ENCODE data around the gene ABCA6.
"Not testable (repeated sequence)": the region's sequence is repeated elsewhere in the genome, so short reads cannot be mapped to it uniquely, and the experiment has no call there.

Gene ABCA6

DNA sequence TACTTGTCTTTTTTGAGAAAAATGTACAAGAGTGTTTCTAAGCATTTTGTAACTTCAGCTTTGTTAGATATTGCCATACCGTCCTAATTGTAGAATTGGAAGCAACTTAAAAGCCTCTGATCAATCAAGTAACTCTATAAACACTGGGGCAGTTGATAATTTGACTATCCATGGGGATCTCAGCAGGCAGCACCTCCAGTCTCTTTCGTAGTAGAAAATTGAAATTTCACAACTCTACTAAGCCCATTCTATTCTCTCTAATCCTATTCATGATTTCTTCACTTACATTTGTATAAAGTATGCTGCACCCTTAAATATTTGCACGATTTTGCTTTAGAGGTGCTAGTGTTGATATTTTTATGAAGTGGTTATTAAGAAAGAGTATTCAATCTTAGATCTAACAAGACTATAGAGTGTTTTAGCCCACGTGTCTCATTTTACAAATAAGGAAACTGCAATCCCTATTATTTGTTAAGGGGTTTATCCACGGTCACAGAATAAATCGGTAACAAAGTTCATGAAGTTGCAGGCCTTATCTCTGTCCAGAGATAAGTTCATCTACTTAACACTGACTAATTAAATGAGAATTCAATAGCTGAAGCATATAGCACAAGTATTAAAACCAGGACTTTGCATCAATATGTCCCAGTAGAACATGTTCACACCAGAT is 10.9 kb downstream of the ABCA6 start:
- no peak for DNase-seq

DNA sequence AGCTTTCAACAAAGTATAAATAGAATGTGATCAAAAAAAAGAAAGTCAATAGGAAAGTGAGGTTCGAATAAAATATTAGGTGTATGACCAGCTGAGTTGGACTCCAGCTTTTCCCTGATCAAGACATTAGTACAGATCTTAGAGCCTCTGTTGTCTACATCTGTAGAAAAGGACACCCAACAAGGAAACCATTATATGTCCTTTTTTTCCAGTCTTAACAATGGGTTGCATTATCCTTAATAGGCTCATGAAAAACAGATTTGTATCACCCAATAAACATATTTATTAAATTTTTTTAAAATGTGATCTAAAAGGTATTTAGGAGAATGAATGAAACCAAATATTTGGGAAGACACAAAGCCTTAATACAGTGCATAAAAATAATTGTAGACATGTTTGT is 18.1 kb downstream of the ABCA6 start:
- no peak for DNase-seq

DNA sequence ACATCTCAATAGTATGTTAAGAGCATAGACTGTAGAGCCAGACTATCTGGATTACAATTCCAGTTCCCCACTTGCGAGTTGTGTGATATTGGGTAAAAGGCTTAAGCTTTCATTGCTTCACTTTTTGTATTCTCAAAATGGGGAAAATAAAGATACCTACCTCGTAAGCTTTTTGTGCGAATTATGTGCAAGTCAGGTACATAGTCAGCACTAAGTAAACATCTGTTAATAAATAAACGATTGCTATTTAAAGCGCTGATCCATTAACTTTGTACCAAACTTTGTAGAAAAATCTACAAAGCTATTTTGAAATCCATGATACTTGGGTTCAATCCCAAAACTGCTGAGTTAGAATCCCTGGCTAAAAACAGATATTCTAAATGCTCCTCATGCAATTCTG is 19.6 kb downstream of the ABCA6 start:
- no peak for DNase-seq

DNA sequence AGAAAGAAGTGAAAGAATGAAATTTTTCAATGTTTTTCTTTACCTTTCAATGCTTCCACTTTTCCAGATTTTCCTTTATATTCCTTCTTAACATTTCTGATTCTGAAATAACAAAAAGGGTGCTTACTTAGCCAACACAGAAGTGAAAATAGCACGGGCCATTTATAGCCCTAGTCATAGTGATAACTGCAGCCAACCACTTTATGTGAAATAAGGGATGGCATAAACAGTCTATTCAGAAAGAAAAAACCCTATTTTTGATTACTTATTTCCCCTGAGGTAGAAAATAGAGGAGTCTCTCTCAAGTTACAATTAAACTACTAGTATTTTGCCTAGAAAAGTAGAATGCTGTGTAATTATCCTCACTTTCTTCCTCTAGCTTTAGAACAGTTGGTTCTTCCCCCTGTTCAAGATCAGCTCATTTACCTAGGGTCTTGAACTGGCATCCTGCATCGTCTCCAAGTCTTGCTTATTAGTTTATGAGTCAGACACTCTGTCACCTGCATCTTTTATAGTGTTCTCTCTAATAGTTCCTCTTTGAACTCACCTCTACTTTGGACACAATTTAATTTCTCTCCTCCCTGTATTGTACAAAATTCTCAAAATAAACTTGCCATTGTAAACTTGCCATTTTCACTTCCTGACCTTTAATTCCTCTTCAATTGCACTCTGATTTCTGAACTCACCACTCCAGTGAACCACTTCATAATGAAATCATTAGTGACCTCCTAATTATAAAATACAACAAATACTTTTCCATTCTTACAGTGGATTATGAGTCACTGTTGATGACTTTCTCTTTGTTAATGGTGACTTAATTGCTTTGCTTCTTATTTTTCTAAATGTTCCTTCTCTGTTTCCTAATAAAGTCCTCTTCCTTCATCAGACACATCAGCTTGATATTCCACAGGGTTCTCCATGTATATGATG is 23.6 kb downstream of the ABCA6 start:
- DNase-seq: peak; percentile 89

DNA sequence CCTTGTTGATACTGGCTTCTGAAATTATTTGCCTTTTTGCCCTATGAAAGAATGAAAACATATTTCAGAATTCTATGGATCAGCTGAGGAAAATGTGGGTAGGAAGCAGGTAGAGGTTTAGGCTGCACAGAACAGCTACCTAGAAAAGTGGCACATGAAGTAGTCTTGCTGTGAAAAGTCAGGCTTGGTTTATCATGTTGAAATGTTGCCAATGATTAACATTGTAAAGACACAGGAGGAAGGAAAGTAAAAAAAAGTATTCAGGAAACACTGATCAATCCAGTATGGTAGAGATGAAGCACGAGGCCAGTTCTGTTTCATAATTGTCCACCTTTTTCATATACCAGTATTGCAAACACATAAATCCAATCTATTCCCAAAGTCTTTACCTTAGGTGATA is 29.9 kb downstream of the ABCA6 start:
- no peak for DNase-seq

DNA sequence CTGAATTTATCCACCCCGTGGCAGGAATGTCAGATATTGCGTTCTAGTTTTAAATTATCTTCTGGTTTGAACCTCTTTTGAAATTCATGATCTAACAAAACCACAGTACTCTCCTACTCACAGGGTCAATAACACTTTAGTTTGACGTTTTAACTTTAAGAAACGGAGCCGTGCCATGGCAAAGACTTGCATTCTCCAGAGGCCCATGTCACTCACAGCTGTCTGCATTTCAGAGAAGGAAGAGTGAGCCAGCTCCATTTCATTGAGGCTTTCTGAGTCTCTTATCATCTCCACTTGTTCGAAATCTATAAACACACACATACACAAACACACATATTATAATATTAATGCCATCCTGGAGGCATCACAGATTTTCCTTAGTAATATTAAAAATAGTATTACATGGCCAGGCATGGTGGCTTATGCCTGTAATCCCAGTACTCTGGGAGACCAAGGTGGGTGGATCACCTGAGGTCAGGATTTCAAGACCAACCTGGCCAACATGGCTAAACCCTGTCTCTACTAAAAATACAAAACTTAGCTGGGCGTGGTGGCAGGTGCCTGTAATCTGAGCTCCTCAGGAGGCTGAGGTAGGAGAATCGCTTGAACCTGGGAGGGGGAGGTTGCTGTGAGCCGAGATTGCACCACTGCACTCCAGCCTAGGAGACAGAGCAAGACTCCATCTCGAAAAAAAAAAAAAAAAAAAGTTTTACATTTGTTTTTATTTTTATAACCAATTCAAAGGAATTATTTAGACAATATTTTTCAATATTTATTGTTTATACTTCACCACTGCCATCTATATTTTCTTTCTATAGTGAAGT is 35.6 kb downstream of the ABCA6 start:
- DNase-seq: no peak

DNA sequence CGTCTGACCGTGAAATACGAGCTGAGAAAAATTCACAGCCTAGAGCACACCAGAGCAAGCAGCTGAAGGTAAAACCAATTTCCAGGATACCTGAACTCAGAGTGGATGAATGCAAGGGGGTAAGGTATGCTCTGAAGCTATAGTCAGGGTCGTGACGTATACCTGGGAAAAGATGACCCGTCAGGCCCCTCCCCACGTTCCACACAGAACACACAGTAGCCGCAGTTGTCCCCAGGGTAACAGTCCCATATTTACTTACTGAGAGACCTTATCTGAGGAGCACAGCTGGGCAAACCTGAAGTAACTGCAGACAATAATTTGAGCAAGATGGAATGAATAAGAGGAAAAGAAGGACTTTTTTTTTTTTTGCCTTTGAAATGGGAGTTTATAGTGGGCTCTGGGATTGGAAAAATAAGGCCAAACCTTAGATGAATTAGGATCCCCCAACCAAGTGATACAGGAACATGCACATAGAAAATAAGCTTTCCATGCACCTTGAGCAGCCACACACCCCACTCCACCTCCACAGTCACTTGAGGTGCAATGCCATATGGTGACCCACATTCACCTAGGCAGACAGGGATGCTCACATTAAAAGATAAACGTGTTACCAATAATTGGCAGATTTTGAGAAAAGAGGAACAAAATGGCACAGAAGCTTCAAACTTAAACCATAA is 38.0 kb downstream of the ABCA6 start:
- no peak for DNase-seq

DNA sequence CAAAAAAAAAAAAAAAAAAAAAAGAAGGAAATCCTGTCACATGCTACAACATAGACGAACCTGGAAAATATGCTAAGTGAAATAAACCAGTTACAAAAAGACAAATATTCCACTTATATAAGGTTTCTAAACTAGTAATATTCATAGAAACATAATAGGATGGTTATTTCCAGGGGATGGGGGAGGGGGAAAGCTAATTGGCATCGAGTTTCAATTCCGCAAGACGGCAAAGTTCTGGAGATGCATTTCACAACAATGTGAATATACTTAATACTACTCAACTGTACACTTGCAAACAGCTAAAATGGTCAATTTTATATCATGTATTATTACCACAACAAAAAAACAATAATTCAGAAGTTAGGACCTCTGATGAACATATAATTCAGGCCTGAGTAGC is 43.1 kb downstream of the ABCA6 start:
- DNase-seq: peak; percentile 62

DNA sequence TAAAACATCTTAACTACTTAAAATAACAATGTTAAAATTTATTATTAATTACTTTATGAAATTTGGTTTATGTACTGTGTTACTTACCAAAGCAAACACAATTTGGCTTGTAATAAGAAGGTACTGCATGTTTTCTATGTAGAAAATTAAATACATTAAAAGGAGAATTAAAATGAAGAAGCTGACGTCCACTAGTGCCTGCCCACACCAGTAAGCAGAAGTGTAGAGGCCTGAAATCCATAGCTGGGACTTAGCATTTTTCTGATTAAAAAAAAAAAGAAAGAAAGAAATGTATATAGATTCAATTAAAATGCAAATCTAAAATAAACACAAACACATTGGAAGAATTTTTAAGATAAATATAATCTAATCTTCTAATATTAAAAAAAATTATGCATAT is 45.2 kb downstream of the ABCA6 start:
- peak; percentile 46 for DNase-seq

DNA sequence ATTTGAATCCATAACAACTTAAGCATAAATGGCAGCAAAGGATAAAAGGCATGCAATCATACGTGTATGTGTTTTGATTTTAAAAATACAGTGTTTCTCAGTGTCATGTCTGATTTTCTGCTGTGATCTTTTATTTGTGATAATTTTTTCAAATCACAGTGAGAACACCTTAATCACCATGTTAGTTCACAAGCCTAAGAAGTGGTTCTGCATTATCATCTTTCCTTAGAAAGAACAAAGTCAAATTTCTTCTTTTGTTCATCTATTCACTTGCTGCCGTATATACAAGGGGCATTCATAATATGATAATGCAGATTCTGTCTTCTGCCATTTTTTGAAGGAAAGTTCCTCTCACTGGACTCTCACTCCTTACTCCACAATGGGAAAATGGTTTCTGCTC is 47.7 kb downstream of the ABCA6 start:
- DNase-seq: no peak

DNA sequence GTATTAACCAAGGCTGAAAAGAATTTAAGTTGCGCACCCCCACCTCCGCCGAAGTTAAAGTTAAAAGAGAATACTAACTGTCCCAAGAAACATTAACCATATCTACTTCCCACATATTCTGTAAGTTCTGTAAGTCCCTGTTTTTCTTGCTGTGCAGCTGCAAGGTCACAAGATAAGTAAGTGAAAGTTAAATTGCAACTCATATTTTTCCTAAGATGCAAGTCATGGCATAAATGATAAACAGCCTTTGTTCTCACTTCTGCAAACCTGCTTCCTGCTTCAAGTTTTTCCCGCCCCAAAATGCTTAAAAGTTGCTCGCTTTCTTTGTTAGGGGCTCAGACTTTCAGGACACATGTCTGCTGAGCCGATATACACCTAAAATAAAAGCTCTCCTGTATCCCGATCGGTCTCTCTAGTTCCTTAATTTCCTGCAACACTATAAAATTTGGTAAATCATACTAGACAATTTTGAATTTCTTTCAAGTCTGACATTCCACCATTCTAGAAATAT is 48.4 kb downstream of the ABCA6 start:
- peak; percentile 91 for DNase-seq

DNA sequence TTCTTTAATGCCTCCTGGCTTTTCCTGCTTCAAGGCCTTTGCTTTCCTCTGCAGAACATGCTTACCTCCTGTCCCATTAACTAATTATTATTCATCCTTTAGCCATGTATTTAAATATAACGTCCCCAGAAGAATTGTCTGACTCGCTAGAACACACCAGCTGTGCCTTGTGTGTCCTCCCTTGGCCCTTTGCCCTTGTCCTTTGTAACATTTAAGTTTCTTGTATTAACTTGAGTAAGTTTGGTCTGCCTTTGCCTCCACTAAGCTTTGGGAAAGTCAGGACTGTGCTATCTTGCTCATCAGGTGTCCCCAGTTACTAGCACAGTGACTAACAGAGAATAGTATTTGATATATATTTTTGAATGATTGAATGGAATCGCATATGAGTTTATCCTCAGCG is 51.3 kb downstream of the ABCA6 start:
- DNase-seq: no peak

DNA sequence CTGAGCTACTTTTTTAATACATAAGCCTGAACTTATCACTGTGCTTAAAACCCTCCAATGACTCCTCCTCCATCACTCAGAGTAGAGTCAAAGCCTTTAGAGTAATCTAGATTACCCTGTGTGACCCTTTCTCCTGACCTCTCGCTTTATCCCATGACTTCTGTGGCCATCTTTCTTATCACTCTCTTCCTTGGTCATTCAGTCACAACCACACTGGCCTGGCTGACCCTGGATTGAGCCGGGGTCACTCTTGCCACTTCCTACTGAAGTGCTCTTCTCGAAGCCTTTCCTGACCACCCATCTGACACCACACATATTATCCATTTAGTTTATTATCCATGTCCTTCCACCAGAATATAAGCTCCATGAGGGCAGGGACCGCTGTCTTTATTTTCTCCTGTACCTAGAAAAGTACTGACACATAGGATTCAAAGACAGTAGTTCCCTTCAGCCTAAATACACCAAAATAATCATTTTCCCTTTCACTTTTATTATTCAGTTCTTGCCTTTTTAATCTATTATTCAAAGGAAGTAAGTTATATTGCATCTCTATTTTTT is 53.0 kb downstream of the ABCA6 start:
- peak; percentile 36 for DNase-seq

DNA sequence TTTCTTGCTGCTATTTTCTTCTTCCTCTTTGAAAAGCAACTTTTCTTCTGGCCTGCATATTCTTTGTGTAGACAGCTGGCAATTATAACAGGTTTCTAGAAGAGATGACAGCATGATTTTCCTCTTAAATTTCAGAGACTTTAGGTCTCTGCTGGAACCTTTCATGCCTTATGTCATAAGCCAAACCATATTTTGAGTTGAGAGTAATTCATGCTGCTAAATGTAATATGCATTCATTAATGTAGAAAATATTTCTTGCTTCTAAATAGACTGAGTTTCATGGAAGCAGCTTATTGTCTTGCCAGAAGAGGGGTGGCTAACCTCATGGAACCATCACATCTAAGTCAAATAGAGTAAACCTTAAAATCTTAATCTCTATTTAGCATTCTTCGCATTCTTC is 55.1 kb downstream of the ABCA6 start:
- DNase-seq: no peak

DNA sequence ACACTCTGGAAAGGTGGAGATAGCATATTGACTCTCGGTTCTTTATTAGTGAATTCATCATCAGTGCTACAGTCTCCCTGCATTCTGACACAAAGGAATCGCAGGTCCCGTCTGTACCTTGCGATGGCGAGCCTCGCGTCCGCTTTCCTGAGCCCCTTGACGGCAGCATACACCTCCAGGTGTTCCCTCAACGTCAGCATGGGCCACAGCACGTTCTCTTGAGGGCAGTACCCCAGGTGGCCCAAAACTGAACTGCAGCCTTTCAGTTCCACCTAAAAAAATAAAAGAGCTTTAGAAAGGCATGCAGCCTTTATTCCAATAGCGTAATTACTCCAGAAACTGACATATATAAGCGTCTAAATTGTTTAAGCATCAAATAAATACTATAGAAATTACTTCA is 56.8 kb downstream of the ABCA6 start:
- no peak for DNase-seq

DNA sequence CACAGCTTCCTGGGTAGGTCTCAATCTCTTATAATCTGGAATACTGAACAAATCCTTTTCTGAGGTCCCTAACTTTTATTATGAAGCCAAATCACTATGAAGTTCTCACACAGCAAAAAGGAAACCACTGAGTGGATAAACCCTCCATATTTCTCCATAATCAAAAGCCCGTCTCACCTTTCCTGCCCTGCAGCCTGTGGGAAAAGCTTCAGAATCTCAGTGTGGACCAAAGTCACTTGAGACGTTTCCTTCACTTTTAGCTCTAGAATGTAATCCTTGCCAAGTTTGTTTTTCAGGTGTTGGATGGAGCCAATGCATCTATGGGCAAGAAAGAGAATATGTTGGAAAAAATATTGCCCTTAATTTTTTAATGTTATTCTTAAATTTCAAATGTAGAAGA is 59.0 kb downstream of the ABCA6 start:
- no peak for DNase-seq

DNA sequence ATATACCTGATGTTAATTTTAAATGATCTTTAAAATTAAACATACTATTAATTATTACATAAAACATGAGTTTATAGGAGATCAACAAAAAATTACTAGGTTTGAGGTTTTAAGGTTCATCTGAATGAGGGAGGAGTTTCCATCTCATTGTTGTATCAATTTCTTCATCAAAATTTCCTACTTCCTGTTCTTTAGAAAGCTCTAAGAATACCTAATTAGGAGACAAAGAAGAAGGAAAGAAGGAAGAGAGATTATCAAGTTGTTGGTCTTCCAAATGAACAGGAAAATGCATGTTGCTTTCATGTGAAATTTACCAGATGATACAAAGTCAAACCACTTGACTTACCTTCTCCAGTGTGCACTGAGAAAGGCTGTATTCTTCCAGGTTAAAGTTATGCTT is 62.8 kb downstream of the ABCA6 start:
- DNase-seq: peak; percentile 52

DNA sequence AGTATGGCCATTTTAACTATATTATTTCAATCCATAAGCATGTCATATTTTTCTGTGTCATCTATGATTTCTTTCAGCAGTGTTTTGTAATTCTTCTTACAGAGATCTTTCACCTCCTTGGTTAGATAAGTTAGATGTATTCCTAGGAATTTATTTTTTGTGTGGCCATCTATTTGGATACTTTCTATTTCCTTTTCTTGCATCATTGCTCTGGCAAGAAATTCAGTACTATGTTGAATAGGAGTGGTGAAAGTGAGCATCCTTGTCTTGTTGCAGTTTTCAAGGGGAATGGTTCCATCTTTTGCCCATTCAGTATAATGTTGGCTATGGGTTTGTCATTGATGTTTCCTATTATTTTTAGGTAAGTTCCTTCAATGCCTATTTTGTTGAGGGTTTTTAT is 65.9 kb downstream of the ABCA6 start:
- DNase-seq: no peak

DNA sequence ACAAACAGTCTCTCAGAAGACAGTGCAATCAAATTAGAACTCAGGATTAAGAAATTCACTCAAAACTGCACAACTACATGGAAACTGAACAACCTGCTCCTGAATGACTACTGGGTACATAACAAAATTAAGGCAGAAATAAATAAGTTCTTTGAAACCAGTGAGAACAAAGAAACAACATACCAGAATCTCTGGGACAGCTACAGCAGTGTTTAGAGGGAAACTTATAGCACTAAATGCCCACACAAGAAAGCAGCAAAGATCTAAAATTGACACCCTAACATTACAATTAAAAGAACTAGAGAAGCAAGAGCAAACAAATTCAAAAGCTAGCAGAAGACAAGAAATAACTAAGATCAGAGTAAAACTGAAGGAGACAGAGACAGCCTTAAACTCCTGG is 68.3 kb downstream of the ABCA6 start:
- DNase-seq: not testable (repeated sequence)

DNA sequence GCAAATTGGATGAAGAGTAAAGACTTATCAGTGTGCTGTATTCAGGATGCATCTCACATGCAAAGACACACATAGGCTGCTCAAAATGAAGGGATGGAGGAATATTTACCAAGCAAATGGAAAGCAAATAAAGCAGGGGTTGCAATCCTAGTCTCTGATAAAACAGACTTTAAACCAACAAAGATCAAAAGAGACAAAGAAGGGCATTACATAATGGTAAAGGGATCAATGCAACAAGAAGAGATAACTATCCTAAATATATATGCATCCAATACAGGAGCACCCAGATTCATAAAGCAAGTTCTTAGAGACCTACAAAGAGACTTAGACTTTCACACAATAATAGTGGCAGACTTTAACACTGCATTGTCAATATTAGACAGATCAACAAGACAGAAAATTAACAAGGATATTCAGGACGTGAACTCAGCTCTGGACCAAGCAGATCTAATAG is 68.9 kb downstream of the ABCA6 start:
- not testable (repeated sequence) for DNase-seq

DNA sequence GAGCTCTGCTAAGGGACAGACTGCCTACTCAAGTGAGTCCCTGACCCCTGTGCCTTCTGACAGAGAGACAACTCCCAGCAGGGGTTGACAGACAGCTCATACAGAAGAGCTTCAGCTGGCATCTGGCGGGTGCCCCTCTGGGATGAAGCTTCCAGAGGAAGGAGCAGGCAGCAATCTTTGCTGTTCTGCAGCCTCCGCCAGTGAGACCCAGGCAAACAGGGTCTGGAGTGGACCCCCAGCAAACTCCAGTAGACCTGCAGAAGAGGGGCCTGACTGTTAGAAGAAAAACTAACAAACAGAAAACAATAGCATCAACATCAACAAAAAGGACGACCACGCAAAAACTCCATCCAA is 70.5 kb downstream of the ABCA6 start:
- DNase-seq: not testable (repeated sequence)
